GM23248 (cell line): ENCODE data around the gene TPBGL.

ENCODE experiments used
- EZH2 ChIP-seq: fragments of 200-600 bp; sonication (generic); IDR thresholded peaks from 2 replicates; pipeline ENCODE4 v1.6.1; 2018; ENCODE audit warnings: antibody characterized with exemption, mild to moderate bottlenecking; ENCODE audit not compliant: insufficient read depth, poor library complexity, severe bottlenecking
- EZH2phosphoT487 ChIP-seq: fragments of 200-600 bp; sonication (generic); IDR thresholded peaks from 2 replicates; pipeline ENCODE4 v1.6.1; 2018; ENCODE audit warnings: antibody characterized with exemption, moderate library complexity, mild to moderate bottlenecking, low read depth; ENCODE audit not compliant: insufficient read depth

GRCh38 chr11:75269367-75269660 is 28.7 kb downstream of the TPBGL start:
- TF ChIP-seq EZH2 (no peak), EZH2phosphoT487 (no peak)
